NCI-H1694 treated with DMSO at 0.1 percent for 48 hours (cell line): ENCODE measurements around the gene FARS2.

ENCODE experiments used
- DNase-seq: peaks from one replicate; lab custom pipeline; 2025; lab: John Stamatoyannopoulos, UW

The FARS2 gene

GRCh38 chr6:5507131-5507681 lies 245.9 kb downstream of the FARS2 start:
- no peak for DNase-seq

- no peak for DNase-seq
Observed at GRCh38 chr6:5509106-5509505, 247.8 kb downstream of the FARS2 start.

- no peak for DNase-seq
Observed at GRCh38 chr6:5510331-5511133, 249.2 kb downstream of the FARS2 start.

GRCh38 chr6:5511954-5512353 lies 250.6 kb downstream of the FARS2 start:
- DNase-seq = no peak

DNA sequence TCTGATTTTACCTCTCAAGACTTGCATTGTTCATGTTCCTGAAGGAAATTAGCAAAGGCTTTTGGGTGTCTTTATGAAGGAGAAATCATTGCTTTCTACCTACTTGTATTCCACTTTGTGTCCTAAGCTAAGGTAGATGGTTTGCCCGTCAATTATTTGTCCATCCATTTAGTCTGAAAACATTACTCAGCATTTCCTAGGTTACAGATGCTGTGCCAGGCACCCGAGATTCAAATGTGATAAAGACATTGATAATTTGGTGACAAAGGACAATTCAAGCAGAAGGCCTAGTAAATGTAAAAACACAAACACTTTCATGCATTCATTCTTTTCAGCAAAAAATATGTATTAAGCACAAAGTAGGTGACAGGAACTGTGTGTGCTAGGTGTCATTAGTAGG lies 251.1 kb downstream of the FARS2 start:
- DNase-seq = no peak

DNA sequence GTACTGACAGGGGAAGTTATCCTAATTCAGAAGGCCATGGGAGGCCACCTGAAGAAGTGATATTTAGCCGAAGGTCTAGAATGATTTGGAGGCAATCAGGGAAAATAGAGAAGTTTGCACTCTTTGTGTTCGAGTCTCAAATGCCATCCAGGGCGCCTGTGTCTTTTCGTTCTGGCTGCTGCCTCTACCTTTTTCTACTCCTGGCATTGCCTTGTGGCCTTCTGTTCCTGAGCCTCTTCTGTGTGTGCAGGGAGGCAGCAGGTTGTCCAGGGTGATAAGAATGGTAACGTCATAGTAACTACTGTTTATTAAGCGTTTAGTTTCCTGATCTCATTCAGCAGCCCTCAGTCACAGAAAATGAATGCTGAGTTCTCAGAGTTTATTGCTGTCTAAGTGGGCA lies 252.1 kb downstream of the FARS2 start:
- no peak for DNase-seq

DNA sequence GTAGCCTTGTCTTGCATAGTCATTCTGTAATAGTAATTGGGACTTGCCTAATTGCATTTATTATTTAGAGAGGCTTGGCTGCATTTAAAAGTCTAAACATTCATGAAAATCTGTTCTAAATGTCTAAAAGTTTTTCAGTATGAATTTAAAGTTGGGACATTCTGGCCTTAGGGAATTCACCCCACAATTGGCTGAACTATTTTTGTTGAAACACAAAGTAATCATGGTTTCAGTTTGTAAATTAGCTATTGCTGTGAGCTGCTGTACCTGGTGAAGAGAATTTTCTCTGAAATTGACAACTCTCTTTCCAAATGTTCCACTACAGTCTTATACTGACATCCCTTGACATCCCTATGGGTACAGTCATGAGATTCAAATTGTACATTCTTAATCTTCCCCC lies 253.0 kb downstream of the FARS2 start:
- no peak for DNase-seq

GRCh38 chr6:5515200-5515599 lies 253.9 kb downstream of the FARS2 start:
- DNase-seq = no peak

- no peak for DNase-seq
Observed at GRCh38 chr6:5516036-5516435, 254.7 kb downstream of the FARS2 start.

DNA sequence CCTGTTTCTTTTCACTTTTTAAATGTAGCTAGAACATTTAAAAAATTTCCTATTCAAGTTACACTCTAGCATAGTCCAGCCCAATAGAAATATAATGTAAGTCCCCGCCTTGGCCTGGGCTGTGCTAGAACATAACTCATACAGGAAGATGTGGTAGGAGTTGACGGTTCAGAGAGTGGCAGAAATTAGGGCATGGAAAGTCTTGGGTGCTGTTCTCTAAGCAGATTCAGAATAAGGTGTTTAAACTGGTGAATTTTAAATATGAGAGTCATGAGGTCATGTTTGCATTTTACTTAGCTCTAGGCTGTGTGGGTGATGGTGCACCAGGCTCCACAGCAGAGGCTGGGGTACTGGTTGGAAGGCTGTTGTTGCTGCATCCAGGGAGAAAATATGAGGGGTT lies 256.5 kb downstream of the FARS2 start:
- DNase-seq = no peak

GRCh38 chr6:5518936-5519491 lies 257.7 kb downstream of the FARS2 start:
- DNase-seq = no peak

GRCh38 chr6:5520796-5521195 lies 259.5 kb downstream of the FARS2 start:
- DNase-seq = no peak

DNA sequence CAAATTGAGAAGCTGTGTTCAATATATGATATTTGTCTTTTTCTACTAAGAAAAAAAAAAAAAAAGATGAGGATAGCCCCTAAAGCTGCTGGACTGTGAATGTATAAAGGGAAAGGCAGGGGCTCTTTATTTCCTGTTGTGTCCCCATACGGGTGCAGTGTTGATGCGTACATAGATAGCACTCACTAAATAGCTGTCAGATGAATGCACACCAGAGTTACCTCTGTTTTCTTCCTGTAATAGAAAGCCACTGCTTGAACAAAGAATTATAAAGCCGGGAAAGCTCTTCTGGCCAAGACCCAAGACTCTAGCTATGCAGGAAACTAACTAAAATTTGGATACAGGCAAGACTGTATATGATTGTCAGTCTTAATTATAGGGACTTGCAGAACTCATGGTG lies 260.0 kb downstream of the FARS2 start:
- no peak for DNase-seq

DNA sequence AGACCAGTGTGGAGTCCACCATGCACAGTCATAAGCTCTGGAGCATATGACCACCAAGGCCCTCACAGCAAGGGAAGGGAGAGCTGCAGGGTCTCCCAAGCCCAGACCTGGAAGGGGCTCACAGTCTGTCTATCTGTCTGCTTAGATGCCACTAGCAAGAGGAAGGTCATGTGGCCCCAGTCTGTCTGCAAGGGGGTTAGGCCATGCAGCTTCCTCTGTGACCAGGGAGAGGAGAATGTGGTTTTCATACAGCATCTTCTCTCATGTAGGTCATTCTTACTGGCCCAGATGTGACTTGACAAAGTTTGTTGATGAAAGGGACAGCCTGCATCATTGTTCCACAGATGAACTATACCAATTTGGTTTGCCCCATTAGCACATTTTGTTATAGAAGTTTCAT lies 260.8 kb downstream of the FARS2 start:
- DNase-seq = no peak

DNA sequence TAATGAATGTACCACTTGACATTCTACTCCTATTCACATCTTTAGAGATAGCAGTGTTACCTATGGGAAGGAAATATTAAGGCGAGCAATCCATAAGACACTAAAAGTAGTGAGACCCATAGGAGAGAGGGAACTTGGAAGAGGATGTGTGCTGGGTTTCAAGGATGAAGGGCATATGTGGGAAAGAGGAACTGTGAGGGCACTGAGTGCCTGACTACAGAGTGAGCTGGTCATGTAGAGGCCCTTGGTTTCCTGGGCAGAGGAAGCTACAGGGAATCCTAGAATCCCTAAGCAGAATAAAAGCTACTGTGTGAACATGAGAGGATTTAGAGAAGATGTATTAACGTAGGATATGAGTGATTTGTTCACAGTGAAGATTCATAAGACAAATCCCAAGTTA lies 262.8 kb downstream of the FARS2 start:
- DNase-seq = no peak

- no peak for DNase-seq
Observed at GRCh38 chr6:5525209-5525608, 263.9 kb downstream of the FARS2 start.

- no peak for DNase-seq
Observed at GRCh38 chr6:5529015-5529414, 267.7 kb downstream of the FARS2 start.

DNA sequence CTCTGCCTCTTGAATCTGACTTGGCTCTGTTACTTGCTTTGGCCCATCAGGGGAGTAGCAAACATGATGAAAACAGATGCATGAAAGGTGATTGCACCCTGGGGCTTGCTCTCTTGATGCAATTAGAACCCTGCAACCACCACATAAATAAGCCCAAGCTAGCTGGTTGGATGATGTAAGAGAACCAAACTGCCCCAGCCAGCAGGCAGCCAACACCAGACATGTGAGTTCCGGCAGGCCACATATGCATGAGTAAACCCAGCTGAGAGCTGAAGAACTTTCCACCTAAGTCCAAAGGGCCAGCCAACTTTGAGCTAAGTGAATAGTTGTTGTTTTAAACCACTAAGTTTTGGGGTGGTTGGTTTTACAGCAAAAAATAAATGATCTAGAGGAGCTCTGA lies 268.4 kb downstream of the FARS2 start:
- DNase-seq = no peak

- no peak for DNase-seq
Observed at GRCh38 chr6:5531161-5531560, 269.8 kb downstream of the FARS2 start.

GRCh38 chr6:5531853-5532375 lies 270.6 kb downstream of the FARS2 start:
- no peak for DNase-seq

GRCh38 chr6:5532941-5533340 lies 271.6 kb downstream of the FARS2 start:
- DNase-seq = no peak

GRCh38 chr6:5534643-5535042 lies 273.3 kb downstream of the FARS2 start:
- DNase-seq = no peak

GRCh38 chr6:5536644-5537043 lies 275.3 kb downstream of the FARS2 start:
- no peak for DNase-seq
